Measurements from ENCODE around the gene PITX1.

The PITX1 gene

GRCh38 chr5:134995850-134996402 lies 38.1 kb downstream of the PITX1 start:
- Histone ChIP-seq H2AFZ (ENCODE audit: low read depth, low read length, severe bottlenecking) (no peak overlapping the region), H3K9ac (ENCODE audit: low read length) (no peak overlapping the region), H3K36me3 (ENCODE audit: low read length) (peaks cover 2% of the 10 kb centered on the region; the same call in 1 of the 2 replicates), H3F3A (ENCODE audit: insufficient read depth) (0 out of 2 replicates have a peak, but pooled peaks cover 4% of the 10 kb centered on the region), H3K4me3 (ENCODE audit: insufficient read depth, low read length, poor library complexity, severe bottlenecking) (no peak overlapping the region), H3K4me2 (ENCODE audit: low read depth, low read length, poor library complexity, severe bottlenecking) (no peak overlapping the region), H3K27me3 (ENCODE audit: low read length) (no peaks in the 10 kb centered on the region), H3K9me2 (replicated peaks; ENCODE audit: insufficient read depth, low read length) (no peaks in the 10 kb centered on the region), H4K20me1 (ENCODE audit: low read depth, low read length) (no peaks in the 10 kb centered on the region), H3K79me2 (ENCODE audit: insufficient read depth, low read length) (no peaks in the 10 kb centered on the region), H3K27ac (ENCODE audit: low read depth, low read length) (no peak overlapping the region), H3K9me3 (ENCODE audit: insufficient read depth, low read length) (no peaks in the 10 kb centered on the region)
- TF ChIP-seq CTCF (IDR thresholded peaks at IDR 0.05; ENCODE audit: insufficient read depth, low read length, poor library complexity, severe bottlenecking) (no peak), EZH2phosphoT487 (conservative IDR thresholded peaks at IDR 0.05; ENCODE audit: low read length) (no peak)

DNA sequence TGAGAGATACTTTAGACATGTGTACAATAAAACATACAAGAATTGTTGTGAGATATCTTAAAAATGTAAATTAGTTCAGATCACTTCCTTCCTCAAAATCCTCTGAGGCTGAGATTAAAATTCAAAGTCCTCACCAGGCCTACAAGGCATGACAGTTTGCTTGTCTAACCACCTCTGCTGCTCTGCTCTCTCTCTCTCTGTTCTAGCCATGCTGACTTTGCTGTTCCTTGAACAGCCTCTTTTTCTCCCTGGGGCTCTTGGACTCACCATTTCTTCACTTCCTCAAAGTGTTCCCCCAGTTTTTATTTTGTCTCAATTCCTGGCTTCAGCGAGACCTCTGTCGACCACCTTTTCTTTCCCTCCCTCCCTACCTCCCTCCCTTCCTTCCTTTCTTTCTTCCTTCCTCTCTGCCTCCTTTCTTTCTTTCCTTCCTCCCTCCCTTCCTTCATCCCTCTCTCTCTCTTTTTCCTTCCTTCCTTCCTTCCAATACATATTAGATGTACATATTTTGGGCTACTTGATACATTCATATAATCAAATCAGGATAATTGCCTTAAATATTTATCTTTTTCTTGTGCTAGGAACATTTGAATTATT lies 39.4 kb downstream of the PITX1 start:
- H3K27ac ChIP-seq (ENCODE audit: low read depth, low read length), result no peak overlapping the region
- H3K9ac ChIP-seq (ENCODE audit: low read length), result no peak overlapping the region
- no peaks in the 10 kb centered on the region for H3K9me2 ChIP-seq (replicated peaks; ENCODE audit: insufficient read depth, low read length)

GRCh38 chr5:134993161-134993560 lies 40.9 kb downstream of the PITX1 start:
- peaks cover 3% of the 10 kb centered on the region; the same call in 1 of the 2 replicates for H3K36me3 ChIP-seq (ENCODE audit: low read length)
- no peaks in the 10 kb centered on the region for H3K9me3 ChIP-seq (ENCODE audit: insufficient read depth, low read length)
- H3K9me2 ChIP-seq (replicated peaks; ENCODE audit: insufficient read depth, low read length), result no peaks in the 10 kb centered on the region
- no peak overlapping the region for H3K4me3 ChIP-seq (ENCODE audit: insufficient read depth, low read length, poor library complexity, severe bottlenecking)
- 0 out of 2 replicates have a peak, but pooled peaks cover 4% of the 10 kb centered on the region for H3F3A ChIP-seq (ENCODE audit: insufficient read depth)
- H4K20me1 ChIP-seq (ENCODE audit: low read depth, low read length), result no peaks in the 10 kb centered on the region
- no peak overlapping the region for H3K9ac ChIP-seq (ENCODE audit: low read length)
- H3K79me2 ChIP-seq (ENCODE audit: insufficient read depth, low read length), result no peaks in the 10 kb centered on the region
- no peaks in the 10 kb centered on the region for H3K27me3 ChIP-seq (ENCODE audit: low read length)
- TF ChIP-seq EZH2phosphoT487 (conservative IDR thresholded peaks at IDR 0.05; ENCODE audit: low read length), result no peak
- no peak for TF ChIP-seq CTCF (IDR thresholded peaks at IDR 0.05; ENCODE audit: insufficient read depth, low read length, poor library complexity, severe bottlenecking)
- H3K27ac ChIP-seq (ENCODE audit: low read depth, low read length), result no peak overlapping the region
- no peak overlapping the region for H2AFZ ChIP-seq (ENCODE audit: low read depth, low read length, severe bottlenecking)
- H3K4me2 ChIP-seq (ENCODE audit: low read depth, low read length, poor library complexity, severe bottlenecking), result no peak overlapping the region

More for the DNA sequence above, 39.4 kb downstream of the PITX1 start:
- Histone ChIP-seq H3K79me2 (ENCODE audit: insufficient read depth, low read length) (no peaks in the 10 kb centered on the region), H3K36me3 (ENCODE audit: low read length) (peaks cover 3% of the 10 kb centered on the region; the same call in 1 of the 2 replicates), H2AFZ (ENCODE audit: low read depth, low read length, severe bottlenecking) (no peak overlapping the region), H4K20me1 (ENCODE audit: low read depth, low read length) (no peaks in the 10 kb centered on the region), H3K4me2 (ENCODE audit: low read depth, low read length, poor library complexity, severe bottlenecking) (no peak overlapping the region), H3F3A (ENCODE audit: insufficient read depth) (0 out of 2 replicates have a peak, but pooled peaks cover 4% of the 10 kb centered on the region), H3K9me3 (ENCODE audit: insufficient read depth, low read length) (no peaks in the 10 kb centered on the region), H3K4me3 (ENCODE audit: insufficient read depth, low read length, poor library complexity, severe bottlenecking) (no peak overlapping the region), H3K27me3 (ENCODE audit: low read length) (no peaks in the 10 kb centered on the region)
- no peak for TF ChIP-seq CTCF (IDR thresholded peaks at IDR 0.05; ENCODE audit: insufficient read depth, low read length, poor library complexity, severe bottlenecking)
- TF ChIP-seq EZH2phosphoT487 (conservative IDR thresholded peaks at IDR 0.05; ENCODE audit: low read length), result no peak
